Stimulated activated CD8-positive, alpha-beta memory T cell treated with anti-CD3 and anti-CD28 coated beads, Interleukin-7, amount 100 ng/mL, for 1 hour (primary cell): ENCODE data around the gene MTOR.
"Not testable (repeated sequence)": the region's sequence is repeated elsewhere in the genome, so short reads cannot be mapped to it uniquely, and the experiment has no call there.

Experiments
- DNase-seq, 2 donors: peaks; one replicate each; pipeline ENCODE4 v3.0.0-alpha.2; 2020; ENCODE audit warnings: low read depth in 2 of 2

The MTOR gene

DNA sequence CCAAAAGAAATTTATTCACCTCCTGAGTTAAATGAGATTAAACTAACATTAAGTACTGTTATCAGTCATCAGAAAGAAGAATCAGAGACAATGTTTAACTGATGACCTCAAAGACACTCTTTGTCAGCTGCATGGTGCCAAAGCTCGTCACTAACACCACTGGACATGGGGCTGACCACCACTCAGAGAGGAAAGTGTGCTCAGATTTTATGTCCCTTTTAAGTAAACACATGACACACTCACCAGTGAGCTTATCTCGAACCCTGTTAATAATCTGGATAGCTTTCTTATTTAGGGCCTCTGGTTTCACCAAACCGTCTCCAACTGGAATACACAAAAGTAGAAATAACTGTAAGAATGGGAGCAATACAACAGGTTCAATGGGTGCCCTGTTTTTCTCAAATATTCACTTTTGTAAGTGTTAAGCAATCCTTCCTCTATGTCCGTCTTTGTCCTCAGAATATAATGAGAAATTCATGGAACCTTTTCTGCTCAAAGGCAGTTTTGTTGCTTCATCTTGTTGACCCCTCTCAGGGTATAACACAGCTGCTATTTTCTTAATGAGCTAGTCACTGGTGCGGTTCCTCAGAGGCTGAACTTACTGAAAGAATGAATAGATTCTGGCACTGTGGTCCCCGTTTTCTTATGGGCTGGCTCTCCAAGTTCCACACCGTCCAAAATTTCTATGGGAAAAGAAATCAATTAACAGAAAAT is 153.1 kb downstream of the MTOR start:
- DNase-seq = no peak

DNA sequence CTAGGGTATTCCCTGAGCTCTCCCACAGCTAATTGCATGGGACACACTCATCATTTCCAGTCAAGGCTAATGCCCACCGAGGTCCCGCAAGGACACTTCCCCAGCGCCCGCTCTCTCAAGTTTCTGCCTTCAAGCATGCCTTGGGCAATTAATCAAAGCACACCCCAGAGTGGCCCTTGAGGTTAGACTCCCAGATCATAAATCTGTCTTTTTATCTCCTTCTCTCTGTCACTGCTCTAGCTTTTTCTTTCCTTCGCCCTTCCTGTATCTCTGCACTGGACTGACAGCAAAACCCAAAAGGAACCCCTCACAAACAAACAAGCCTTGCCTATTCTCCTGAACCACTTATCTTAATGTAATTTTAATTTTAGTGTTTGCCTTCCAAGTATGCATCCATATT is 154.8 kb downstream of the MTOR start:
- DNase-seq = no peak

DNA sequence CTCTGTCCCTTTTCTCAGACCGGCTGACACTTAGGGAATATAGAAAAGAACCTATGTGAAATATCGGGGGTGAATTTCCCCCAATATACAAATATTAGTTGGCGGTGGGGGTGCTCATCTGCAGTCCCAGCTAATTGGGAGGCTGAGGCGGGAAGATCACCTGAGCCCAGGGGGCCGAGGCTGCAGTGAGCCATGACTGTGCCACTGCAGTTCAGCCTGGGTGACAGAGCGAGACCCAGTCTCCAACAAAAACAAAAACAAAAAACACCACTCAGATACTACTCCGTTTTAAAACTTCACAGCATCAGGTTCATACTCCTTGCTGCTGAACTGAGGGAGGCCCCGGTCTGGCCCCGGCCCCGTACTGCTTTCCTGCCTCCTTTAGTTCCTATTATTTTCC is 156.8 kb downstream of the MTOR start:
- DNase-seq = no peak

DNA sequence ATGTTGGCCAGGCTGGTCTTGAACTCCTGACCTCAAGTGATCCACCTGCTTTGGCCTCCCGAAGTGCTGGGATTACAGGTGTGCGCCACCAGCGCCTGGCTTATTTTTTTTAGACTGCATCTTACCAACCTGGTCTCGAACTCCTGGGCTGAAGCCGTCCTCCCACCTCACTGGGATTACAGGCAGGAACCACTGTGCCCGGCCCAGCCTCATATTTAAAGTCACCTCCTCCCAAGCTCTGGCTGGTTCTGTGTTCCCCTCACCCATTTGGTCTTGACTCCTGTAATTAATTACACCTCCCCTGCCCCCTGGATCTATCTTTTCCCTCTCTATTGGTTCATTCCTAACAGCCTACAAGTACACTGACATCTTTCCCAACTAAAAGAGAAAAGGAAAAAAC is 161.0 kb downstream of the MTOR start:
- no peak for DNase-seq

DNA sequence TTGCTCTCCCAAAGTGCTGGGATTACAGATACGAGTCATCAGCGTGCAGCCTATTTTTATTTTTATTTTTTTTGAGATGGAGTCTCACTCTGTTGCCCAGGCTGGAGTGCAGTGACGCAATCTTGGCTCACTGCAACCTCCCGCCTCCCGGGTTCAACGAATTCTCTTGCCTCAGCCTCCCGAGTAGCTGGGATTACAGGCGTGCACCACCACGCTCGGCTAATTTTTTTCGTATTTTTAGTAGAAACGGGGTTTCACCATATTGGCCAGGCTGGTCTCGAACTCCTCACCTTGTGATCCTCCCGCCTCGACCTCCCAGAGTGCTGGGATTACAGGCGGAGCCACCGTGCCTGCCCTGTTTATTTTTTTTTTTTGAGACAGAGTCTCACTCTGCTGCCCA is 161.5 kb downstream of the MTOR start:
- DNase-seq = not testable (repeated sequence)

DNA sequence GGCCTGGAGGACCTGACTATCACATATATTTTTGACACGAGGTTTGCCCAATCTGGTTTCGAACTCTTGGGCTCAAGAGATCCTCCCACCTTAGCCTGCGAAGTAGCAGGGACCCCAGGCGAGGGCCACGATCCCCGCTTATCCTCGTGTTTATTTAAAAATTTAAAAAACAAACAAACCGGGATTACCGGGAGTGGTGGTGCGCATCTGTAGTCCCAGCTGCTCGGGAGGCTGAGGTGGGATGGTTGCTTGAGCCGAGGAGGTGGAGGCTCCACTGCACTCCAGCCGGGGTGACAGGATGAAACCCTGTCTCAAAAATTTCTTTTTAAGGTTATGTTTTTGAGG is 162.2 kb downstream of the MTOR start:
- DNase-seq = no peak

DNA sequence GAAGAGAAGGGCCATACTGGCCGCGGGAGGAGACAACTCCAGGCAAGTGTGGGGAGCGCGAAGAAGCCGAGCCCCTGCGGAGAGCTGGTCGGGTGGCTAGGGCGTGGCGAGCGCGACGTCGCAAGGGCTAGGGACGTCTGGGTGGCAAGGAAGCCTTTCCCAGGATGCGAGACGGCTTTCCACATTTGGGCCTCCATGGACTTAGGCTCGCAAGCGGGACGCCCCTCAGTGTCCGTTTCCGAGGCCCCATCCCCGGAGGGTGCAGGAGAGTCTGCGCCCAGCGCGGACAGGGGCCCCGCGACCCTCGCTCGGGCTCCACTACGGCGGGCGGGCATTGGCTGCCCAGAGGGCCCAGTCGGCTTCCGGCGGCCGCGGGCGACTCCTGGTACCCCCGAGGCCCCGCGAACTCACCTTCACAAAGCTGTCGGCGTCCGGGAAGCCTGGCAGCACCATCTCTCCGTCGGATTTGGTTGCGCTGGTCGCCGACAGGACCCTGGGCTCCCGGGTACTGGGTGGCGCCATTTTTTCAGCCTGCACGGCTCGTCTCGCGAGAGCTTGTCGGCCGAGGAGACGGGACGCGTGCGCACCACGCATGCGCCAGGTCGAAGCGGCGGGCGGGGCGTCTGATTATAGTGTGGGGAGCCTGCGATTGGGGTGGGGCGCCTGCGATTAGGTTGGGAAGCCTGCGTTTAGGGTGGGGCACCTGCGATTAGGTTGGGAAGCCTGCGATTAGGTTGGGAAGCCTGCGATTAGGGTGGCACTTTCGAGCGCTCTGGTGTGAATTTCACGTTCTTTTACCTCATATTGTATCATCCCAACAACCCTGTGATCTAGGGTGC is 162.8 kb downstream of the MTOR start, which contains the start of gene EXOSC10:
Gene EXOSC10, minus strand, starts transcription at position 560 of the 839 bp plus-strand sequence. Its CDS starts 38 bp downstream, at position 522.
- peak; percentile 91 to 94 for DNase-seq

DNA sequence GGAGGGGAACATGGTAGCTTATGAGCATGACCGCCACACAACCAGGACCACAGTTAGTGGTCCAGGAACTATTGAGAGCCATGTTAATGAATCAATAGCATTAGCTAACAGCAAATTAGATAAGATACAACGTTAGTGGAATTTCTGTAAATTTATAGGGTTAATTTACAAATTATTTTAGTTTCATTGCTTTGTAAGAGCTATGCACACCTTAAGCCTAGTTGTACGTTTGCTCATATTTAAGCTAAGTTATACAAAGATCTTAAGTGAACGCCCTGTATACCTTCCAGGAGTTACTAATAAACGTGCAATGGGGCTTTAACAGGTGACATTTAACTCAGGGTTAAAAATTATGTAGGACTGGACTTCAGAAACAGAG is 163.4 kb downstream of the MTOR start:
- DNase-seq = no peak

DNA sequence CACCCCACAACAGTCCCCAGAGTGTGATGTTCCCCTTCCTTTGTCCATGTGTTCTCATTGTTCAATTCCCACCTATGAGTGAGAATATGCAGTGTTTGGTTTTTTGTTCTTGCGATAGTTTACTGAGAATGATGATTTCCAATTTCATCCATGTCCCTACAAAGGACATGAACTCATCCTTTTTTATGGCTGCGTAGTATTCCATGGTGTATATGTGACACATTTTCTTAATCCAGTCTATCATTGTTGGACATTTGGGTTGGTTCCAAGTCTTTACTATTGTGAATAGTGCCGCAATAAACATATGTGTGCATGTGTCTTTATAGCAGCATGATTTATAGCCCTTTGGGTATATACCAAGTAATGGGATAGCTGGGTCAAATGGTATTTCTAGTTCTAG is 178.6 kb downstream of the MTOR start:
- DNase-seq = not testable (repeated sequence)

DNA sequence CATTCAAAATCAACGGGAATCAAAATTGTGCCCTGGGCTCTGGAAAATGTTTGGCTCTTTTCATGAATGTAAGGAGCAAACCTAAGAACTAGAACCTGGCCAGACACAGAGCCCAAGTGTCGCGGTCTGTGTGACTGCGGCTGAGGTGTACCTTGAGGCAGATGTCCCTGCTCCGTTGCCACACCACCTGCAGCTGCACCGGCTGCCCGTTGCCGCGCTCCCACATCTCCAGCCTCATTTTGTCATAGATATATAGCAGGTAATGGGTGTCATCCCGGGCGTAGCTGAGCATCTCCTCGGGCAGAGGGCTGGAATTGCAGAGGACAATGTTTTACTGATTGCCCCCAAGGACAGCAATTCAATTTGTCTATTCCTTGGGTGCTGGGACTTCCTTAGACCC is 181.4 kb downstream of the MTOR start:
- no peak for DNase-seq

DNA sequence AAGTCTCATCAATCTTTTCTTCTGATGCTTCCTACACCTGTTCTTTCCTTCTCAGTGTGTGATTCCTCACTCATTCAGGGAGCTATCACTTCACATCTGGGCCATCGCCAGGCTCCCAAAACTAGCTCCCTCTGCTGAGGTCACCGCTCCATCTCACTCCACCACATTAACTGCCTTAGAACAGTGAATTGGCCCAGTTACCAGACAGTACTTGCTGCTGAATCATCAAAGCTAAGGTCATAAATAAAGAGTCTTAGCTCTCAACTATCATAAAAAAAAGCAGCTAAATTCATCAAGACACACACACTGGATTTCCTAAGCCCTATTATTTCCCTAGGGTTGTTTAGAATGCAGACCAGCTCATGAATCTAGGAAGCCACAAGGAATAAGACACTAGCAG is 183.7 kb downstream of the MTOR start:
- no peak for DNase-seq

DNA sequence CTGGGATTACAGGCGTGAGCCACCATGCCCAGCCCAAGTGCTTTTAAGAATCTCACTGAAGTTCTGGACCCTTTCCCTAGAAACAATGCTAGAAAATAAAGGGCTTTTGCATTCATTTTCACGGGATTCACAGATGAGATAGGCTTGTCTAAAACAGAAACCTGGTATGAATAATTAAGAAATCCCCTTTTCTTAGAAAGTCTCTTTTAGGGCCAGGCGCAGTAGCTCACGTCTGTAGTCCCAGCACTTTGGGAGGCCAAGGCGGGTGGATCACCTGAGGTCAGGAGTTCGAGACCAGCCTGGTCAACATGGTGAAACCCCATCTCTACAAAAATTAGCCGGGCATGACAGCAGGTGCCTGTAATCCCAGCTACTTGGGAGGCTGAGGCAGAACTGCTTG is 189.0 kb downstream of the MTOR start:
- DNase-seq = not testable (repeated sequence)

DNA sequence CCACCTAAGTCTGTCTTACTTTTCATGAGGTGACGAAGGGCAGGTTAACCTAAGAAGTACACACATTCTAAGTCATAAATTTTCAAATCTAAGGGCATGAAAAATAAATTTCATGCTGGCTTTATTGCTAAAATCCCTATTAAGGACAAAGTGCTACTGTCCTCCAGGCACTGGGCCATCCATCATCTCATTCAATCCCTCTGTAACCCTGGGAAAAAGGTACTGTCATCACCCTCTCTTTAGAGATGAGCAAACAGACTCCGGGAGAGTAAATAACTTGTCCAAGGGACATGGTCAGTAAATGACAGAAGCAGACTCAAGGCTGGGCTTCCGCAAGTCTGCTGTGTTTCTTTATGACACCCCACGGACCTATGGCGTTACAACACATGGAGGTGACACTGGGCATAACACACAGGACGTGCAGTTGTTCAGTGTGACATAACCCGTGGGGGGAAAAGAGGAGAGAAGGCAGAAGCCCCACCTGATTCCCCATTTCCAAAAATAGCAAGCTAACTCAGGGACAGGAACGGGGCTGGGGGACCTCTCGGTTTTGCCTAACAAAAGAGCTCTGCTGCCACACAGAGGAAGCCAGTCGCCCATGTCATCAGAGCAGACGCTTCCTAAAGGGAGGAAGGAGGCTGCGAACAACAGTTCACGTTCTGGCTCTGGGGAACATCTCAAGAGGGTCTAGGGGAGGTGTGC is 190.0 kb downstream of the MTOR start:
- DNase-seq = no peak

DNA sequence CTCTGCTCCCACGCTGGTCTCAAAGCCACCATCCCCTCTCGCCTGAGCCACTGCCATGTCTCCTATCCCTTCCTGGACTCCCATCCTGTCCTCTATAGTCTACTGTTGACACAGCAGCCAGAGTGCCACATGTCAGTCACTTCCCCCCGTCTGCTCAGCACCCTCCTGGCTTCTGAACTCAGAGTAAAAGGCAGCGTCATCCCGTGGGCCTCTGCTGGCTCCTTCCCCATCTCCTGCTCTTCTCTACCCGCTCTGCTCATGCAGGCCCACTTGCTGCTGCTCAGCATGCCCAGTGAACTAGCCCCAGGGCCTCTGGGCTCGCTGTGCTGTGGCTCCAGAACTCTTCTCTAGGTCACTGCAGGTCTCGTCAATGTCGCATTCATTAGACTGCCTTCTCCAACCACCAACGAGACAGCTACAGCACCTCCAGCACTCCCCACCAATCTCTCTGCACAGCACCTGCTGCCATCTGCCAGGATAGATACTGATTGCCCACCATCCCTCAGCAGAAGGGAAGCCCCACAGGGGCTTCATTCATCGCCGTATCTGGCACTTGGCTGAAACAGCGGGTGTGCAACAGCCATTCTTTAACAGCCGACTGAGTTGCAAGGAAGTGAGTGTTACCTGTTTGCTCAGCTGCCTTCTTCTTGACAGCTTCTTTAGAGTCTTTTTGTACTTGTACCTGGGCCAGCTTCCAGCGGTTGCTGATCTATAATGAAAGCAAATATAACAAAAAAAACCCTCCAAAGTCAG is 190.7 kb downstream of the MTOR start:
- DNase-seq = no peak

DNA sequence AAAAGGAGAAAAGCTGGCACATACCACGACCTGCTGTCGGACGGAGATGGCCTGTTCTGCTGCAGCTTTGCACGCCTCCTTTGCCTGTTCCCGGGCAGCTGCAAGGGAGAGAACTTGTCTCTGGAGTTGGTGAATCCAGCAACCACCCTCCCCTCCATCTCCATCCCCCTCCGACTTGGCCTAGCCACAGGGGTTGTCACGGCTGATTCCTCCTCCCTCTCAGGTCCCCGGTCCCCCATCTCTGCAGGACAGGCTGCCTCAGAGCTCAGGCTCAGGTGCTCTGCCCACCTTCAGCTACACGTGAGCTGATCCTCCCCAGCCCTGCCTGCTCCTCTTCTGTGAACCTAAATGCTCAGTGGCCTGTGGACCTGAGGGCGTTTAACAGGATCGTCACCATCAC is 191.5 kb downstream of the MTOR start:
- DNase-seq = no peak

DNA sequence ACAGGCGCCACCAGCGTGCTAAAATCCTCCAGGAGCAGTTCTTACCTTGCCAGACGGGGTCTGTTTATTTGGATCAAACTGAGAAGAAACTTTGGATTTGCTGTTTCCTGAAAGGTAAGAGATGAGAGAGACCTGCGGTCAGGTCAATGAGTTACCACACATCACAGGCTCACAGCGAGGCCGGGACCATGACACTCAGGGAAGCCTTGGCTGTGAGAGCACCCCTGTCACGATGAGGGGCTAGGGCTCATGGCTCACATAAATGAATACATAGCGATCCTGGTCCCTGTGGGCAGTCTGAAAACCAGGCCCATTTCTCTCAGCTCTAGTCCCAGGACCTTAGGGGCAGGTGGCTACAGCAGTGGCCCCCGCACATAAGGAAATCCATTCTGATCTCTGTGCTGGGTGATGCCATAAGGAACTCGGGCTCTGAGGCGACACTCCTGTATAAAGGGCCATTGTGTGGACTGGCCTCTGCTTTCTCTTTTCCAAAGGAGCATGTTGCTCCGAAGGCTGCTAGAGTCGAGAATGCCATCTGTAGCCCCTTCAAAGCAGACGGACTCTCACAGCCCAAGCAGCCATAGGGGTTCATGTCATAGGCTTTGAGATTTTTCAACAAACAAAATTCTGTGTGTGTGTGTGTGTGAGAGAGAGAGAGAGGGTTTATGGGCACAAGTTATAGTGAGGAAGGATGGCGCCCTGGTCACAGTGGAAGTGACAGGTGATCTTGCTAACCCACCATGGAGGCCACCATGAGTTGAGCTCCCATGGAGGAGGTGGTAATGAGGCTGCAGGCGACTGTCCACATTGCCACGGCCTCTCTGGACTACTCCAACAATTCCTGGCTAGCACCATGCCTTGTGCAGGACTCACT is 193.5 kb downstream of the MTOR start:
- no peak for DNase-seq

DNA sequence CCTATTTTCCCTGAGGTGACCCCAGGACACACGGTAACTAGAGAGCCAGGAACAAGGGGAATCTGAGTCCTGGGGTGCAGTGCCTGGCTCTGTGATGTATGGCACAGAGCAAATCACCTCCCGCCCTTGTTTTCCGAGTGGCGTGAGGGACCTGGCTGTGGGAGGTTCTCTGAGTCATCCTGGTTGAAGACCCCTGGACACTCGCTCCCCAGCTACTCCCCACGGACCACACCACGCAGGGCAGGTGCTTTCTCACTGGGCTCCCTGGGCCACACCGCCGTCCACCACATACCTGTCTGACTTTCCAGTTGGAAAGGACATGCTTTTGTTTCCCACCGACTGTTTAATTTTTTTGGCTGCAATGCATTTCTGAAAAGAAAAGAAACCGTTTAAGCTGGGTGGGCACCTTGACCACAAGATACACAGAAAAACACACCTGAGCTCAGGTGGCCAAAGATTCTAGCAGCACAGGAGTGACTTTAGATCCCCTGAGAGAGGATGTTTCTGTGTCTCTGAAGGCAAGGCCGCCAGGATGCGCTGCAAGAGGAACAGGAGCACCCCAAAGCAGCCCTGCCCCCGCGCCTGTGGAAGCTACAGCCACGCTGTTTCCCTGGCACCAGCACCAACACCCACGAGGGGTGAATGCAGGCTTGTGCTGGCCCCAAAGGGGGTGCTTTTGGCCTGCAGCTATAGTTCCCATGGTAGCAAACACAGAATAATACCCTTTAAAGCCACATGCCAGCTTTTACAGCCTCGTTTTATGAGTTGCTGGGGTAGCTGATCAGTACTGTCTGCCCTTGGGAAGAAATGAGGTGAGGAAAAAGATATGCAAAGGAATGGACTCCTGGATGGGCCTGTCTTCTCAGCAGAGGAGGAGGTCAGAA is 194.4 kb downstream of the MTOR start:
- DNase-seq = no peak

DNA sequence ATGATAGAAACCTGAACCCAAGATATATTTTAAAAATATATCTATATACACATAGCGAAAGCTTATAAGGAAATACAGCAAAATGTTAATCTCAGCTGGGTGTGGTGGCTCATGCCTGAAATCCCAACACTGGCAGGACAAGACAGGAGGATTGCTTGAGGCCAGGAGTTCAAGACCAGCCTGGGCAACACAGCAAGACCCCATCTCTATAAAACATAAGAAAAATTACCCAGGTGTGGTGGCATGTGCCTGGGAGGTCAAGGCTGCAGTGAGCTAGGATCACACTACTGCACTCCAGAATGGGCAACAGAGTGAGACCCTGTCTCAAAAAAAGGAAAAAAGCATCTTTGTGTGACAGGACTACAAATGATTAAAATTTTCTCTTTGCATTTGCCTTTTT is 196.6 kb downstream of the MTOR start:
- no peak for DNase-seq

DNA sequence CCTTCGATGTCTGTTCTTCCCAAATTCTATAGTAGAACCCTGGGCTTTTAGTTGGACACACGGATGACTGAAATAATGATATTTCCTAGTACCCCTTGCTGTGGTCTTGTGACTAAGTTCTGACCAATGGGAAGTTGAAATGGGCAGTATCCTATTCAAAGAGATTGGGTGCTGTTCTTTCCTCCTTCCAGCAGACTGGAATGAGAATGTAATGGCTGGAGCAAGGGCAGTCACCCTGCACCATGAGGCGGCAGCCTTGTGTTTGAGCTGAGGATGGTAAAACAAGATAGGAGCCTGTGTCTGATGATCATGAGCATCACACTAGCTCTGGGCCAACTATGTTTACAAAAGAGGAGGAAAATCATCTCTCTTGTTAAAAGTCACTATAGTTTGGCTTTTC is 197.4 kb downstream of the MTOR start:
- DNase-seq = no peak

DNA sequence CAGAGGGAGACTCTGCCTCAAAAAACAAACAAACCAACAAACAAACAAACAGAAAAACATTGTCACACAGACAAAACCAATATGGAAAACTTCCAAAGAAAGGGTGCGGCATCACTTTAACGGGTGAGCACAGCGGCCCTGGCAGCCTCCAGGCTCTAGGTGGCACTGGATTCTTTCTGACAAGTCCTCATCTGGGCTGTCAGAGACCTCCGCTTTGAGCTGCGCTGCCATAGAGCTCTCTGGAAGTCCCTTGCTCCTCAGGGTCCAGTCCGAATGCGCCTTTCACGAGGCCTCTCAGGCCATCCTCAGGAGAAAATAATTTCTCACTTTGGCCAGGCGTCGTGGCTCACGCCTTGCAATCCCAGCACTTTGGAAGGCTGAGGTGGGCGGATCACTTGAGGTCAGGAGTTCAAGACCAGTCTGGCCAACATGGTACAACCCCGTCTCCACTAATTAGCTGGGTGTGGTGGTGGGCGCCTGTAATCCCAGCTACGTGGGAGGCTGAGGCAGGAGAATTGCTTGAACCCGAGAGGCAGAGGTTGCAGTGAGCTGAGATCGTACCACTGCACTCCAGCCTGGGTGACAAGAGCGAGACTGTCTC is 198.3 kb downstream of the MTOR start:
- not testable (repeated sequence) for DNase-seq
